ENCODE data around the gene OR13C8.

GRCh38 chr9:104604801-104605200, 35.8 kb downstream of the OR13C8 start:
- TF ChIP-seq, protein P1, sequence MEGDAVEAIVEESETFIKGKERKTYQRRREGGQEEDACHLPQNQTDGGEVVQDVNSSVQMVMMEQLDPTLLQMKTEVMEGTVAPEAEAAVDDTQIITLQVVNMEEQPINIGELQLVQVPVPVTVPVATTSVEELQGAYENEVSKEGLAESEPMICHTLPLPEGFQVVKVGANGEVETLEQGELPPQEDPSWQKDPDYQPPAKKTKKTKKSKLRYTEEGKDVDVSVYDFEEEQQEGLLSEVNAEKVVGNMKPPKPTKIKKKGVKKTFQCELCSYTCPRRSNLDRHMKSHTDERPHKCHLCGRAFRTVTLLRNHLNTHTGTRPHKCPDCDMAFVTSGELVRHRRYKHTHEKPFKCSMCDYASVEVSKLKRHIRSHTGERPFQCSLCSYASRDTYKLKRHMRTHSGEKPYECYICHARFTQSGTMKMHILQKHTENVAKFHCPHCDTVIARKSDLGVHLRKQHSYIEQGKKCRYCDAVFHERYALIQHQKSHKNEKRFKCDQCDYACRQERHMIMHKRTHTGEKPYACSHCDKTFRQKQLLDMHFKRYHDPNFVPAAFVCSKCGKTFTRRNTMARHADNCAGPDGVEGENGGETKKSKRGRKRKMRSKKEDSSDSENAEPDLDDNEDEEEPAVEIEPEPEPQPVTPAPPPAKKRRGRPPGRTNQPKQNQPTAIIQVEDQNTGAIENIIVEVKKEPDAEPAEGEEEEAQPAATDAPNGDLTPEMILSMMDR (conservative IDR thresholded peaks at IDR 0.05; ENCODE audit: low read length): no peak
- no peak for TF ChIP-seq EZH2phosphoT487 (IDR thresholded peaks at IDR 0.05; ENCODE audit: borderline replicate concordance, low read depth, low read length)

Data from OCI-LY7 (cell line).